GM12878 (cell line): Measurements from ENCODE around the gene APH1B. TPM values are rescaled to one million over a fixed set of nuclear protein-coding genes. Genes with fewer than 3 reads are reported as not detected.

ENCODE experiments used
- ASH2L ChIP-seq: fragments of 300-600, 200-600 bp; sonication (generic); IDR thresholded peaks from 2 replicates; pipeline ENCODE4 v1.6.1; 2017; ENCODE audit warnings: low read depth, mild to moderate bottlenecking, borderline replicate concordance
- BHLHE40 ChIP-seq, 2 experiments: fragments of 450-650 bp in 1 of 2; IDR thresholded peaks; 2 replicates each; pipeline ENCODE4 v1.6.1; 2011 to 2017; ENCODE audit warnings: low read depth in 2 of 2, borderline replicate concordance in 1 of 2, improper control_type of control experiment in 1 of 2, low read length in 1 of 2, mild to moderate bottlenecking in 1 of 2
- CBX5 ChIP-seq: sonication (generic); IDR thresholded peaks from 2 replicates; pipeline ENCODE4 v1.6.1; 2016; ENCODE audit warnings: low read depth, moderate library complexity, mild to moderate bottlenecking, inconsistent platforms
- IRF3 ChIP-seq: fragments of 450-650 bp; IDR thresholded peaks from 2 replicates; pipeline ENCODE4 v1.6.1; 2014; ENCODE audit warnings: mild to moderate bottlenecking
- MEF2B ChIP-seq: fragments of 450-650 bp; IDR thresholded peaks from 2 replicates; pipeline ENCODE4 v1.6.1; 2018; ENCODE audit warnings: mild to moderate bottlenecking, moderate library complexity; ENCODE audit not compliant: partially characterized antibody, poor library complexity, severe bottlenecking
- POLR2AphosphoS2 ChIP-seq: IDR thresholded peaks from 2 replicates; pipeline ENCODE4 v1.6.1; 2011; ENCODE audit warnings: low read depth, mild to moderate bottlenecking, low read length, improper control_type of control experiment, moderate library complexity
- RAD51 ChIP-seq: fragments of 450-650 bp; IDR thresholded peaks from 2 replicates; pipeline ENCODE4 v1.6.1; 2016; ENCODE audit warnings: moderate library complexity, mild to moderate bottlenecking, inconsistent platforms
- SKIL ChIP-seq: fragments of 450-650 bp; IDR thresholded peaks from 2 replicates; pipeline ENCODE4 v1.6.1; 2017; ENCODE audit warnings: mild to moderate bottlenecking, low read depth, inconsistent platforms; ENCODE audit not compliant: poor library complexity, severe bottlenecking
- SPI1 ChIP-seq: IDR thresholded peaks from 2 replicates; pipeline ENCODE4 v1.6.1; 2011; ENCODE audit warnings: low read depth, mild to moderate bottlenecking, low read length, moderate library complexity, borderline replicate concordance; ENCODE audit not compliant: insufficient read depth
- STAT3 ChIP-seq: IDR thresholded peaks from 2 replicates; pipeline ENCODE4 v1.6.1; 2011; ENCODE audit warnings: low read depth, low read length, improper control_type of control experiment
- ZNF217 ChIP-seq: fragments of 450-650 bp; IDR thresholded peaks from 2 replicates; pipeline ENCODE4 v1.6.1; 2017; ENCODE audit warnings: antibody characterized with exemption, mild to moderate bottlenecking
- ZNF592 ChIP-seq: fragments of 450-650 bp; IDR thresholded peaks from 2 replicates; pipeline ENCODE4 v1.6.1; 2017; ENCODE audit warnings: mild to moderate bottlenecking, moderate library complexity
- polyA plus RNA-seq, 11 experiments: library from polyadenylated mRNA; depleted of rRNA in 4 of 11; unstranded in 6 of 11; stranded (reverse) in 5 of 11; fragments of >200 nt; fragmentation: Nextera tagmentation in 4 of 11; fragmentation: Illumina TruSeq in 1 of 11; extraction: Ambion mirVana in 4 of 11; extraction: Trizol in 1 of 11; gene quantifications; 1 replicate in 1 of 11; 2 replicates in 10 of 11; pipeline versions ENCODE4 v1.2.1 to v1.2.3, GENCODE V29; 2011 to 2016; ENCODE audit warnings: inconsistent platforms in 2 of 11, missing spikeins in 2 of 11, low read depth in 1 of 11
- total RNA-seq, 4 experiments: library from RNA; depleted of rRNA in 3 of 4; stranded (reverse); fragments of >200 nt in 3 of 4; fragmentation: Illumina TruSeq in 1 of 4; extraction: Trizol in 1 of 4; gene quantifications; 2 replicates each; pipeline versions ENCODE4 v1.2.1 to v1.2.3, GENCODE V29; 2013 to 2021

The APH1B gene
- total and polyA plus RNA-seq, 10 of the 15 experiments (the other 5 are each of a cell fraction or from before 2014, with no cell fraction given) = 5.0 to 20.8 (median 11.1) TPM

GRCh38 chr15:63334821-63335220, 57.4 kb downstream of the APH1B start (continued):
- TF ChIP-seq ZNF592 (no peak), ZNF217 (no peak), SKIL (no peak), RAD51 (no peak), CBX5 (no peak), POLR2AphosphoS2 (no peak), BHLHE40 (IDR thresholded peaks at IDR 0.05; ENCODE audit: borderline replicate concordance in 1 of 2, low read depth in 2 of 2, low read length in 1 of 2) (no peak), MEF2B (no peak), SPI1 (no peak), ASH2L (no peak), STAT3 (no peak), IRF3 (no peak)
